Nucleus accumbens (tissue), 56 donors: ENCODE results near the gene MYH9.
"Not testable (repeated sequence)": the region's sequence is repeated elsewhere in the genome, so short reads cannot be mapped to it uniquely, and the experiment has no call there.

Experiments used
- DNase-seq, 56 donors: peaks; one replicate each; lab custom pipeline; 2025; lab: John Stamatoyannopoulos, UW

Gene MYH9

DNA sequence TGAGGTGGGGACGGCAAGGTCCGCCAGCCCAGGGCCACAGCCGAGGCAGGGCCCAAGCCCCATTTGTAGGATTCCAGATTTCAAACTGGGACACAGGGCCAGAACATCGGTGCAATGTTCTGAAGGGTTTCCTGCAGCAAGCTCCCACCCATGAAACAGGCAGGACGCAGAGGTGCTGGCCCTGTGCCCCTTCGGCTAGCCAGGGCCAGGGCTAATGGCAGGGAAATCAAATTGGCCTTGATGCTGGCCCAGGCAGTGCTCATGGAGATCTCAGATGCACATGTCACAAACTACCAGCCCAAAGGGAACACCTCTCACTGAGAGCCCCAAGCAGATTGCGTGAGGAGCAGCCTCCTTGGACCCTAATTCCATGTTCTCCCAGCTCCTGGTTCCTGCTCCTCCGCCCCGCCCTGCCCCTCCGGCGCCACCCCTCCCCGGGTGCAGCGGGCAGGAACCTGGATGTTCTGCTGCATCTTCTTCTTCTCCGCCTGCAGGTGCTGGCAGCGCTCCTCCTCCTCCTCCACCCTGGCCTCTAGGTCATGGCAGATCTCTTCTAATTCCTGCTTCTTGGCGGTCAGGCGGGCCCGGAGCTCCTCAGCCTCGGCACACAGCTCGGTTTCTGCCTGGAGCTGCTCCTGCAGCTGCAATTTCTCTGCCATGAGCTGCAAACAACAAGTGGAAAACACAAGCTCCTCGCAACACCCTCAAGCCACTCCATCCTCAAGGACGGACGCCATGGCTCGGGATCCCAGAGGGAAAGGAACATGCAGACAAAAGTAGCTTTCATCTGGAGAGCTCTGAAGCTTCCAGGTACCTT, 87.2 kb downstream of the MYH9 start:
- DNase-seq: no peak

DNA sequence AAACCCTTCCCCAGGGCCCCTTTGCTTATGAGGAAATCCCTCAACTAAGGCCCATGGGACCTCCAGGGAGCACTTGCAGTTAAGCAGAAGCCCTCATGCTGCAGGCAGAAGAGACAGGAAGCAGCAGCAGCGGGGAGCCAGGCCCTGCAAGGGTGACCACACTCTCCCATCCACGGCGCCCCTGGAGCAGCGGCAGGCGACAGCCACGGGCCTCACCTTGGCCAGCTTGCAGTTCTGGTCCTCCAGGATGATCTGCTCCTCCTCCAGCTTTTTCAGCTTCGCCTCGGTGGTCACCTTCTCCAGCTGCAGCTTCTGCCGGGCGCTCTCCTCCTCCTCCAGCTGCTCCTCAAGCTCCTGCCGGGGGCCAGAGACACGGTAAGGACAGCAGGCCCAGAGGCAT, 87.9 kb downstream of the MYH9 start:
- DNase-seq: no peak

DNA sequence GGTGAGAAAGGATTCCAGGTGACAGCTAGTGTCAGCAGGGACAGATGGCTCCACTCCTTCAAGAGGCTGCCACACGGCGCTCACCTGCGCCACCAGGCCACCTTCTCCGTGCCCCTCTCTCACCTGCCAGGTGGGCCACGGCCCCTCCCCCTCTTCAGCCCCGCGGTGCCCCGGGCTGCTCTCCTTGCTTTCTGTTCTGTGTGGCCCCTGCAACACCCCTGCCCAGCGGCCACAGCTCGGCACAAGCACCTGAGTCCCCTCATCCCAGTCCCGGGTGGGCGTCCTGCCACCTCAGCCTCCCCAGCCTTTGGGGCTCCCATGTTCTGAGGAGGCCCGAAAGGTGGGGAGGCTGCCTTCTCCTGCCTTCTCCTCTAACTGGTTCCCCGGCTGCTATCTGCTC, 88.5 kb downstream of the MYH9 start:
- DNase-seq: no peak

DNA sequence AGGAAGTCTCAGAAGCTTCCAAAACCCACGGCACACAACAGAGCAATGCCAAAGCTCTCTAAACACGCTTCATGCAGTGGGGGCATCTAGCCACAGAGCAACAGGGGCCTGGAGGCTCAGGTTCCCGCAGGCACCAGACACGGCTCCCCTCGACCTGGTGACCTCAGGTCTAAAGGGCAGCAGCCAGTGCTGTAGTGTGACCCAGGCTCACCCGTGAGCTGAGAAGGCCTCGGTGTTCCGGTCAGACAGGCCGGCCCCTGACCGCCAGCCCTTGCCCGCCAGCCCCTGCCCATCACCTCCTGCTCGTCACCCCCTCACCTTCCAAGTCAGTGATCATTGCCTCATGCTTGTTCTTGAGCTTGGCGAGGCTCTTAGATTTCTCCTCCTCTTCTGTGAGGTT, 89.2 kb downstream of the MYH9 start:
- no peak for DNase-seq

DNA sequence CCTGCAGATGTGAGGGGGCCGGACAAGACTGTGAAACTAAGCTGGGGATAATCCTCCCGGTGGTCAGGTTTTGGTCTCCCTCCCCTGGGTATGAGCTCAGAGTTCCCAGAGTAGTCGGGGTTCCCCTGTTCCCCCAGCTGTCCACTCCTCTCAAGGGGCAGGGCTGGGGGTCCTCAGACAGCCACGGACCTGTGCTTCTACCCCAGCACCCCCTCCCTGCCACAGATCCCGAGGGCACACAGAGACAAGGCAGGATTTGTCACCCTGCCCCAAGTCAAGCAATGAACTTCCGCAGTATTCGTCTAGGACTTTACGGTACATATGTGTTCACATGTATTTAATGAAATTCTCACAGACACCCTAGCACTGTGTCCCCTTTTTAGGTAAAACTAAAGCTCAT, 89.6 kb downstream of the MYH9 start:
- DNase-seq: no peak

DNA sequence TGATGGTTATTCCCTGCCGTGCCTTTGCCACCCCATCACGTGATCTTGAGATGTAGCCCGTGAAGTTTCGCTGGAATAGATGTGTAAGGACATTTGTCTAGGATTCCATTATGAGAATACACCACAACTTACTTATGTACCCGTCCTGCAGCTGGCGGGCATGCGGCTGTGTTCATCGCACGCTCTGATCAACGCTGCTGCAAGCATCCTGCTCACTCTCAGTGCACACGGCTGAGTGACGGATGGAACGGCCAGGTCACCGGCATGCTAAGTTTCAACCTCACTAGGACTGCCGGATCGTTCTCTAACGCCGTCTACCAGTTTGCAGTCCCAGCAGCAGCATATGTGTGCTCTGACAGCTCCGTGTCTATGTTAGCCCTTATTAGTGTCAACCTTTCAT, 90.2 kb downstream of the MYH9 start:
- DNase-seq: no peak

DNA sequence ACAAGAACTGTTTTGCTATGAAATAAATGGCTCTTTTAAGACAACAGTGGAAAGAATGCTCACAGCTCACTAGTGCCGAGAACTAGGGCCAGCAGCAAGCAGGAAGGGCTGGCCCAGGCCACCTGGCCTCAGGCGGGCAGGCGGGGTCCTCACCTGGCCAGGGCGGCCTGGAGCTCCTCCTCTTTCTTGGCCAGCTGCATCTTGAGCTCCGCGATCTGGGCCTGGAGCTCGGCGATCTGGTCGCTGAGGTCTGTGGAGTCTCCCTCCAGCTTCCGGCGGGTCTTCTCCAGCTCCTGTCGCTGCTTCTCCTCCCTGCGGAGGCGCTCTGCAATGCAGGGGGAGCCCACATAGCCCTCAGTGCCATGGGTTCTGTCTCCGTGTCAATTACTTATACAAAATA, 91.1 kb downstream of the MYH9 start:
- no peak for DNase-seq

DNA sequence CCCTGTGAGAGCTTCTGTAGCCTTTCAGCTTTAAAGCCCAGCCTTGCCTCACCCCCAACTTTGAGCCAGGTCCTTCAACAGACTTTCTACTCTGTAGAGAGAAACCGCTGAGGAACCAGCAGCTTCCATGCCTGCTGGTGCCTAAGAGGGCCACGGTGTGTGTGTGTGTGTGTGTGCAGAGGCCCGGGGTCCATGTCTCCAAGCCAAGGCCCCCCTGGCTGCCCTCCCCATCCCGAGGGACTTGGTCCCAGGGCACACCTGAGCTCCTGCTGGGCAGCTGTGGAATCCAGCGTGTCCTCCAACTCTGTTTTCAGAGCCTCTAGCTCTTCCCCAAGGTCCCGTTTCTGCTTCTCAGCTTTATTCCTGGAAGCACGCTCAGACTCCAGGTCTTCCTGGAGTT, 92.5 kb downstream of the MYH9 start:
- DNase-seq: no peak

DNA sequence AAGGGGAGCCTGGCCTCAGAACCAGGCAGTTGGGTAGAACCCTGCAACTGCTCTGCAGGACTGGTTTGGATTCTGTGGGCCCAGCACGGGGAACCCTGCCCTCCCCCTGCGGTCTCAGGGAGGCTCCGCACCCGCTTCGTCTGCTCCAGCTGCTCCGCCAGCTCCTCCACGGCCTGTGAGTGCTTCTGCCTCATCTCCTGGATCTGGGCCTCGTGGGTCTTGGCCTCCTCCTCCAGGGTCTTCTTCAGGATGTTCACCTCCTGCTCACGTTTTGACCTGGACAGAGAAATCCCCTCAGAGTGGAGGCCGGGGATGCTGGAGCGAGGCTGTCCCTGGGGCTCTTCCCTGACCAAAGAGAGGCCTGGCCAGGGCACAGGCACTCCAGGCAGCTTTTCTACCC, 93.0 kb downstream of the MYH9 start:
- no peak for DNase-seq

DNA sequence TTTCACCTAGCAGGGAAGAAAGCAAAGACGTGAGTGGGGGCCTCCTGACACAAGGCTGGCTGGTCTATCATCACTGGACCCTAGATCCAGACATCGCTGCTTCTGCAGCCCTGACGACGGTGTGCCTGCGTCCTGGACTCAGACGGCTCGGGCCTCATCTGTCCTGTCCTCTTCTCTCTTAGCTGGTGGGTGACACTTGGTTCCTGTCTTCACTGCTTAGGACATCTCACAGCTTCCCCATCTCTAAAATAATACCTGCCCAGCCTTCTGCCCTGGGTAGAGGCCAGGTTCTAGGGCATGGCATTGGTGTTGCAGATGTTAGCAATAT, 93.5 kb downstream of the MYH9 start:
- DNase-seq: no peak

DNA sequence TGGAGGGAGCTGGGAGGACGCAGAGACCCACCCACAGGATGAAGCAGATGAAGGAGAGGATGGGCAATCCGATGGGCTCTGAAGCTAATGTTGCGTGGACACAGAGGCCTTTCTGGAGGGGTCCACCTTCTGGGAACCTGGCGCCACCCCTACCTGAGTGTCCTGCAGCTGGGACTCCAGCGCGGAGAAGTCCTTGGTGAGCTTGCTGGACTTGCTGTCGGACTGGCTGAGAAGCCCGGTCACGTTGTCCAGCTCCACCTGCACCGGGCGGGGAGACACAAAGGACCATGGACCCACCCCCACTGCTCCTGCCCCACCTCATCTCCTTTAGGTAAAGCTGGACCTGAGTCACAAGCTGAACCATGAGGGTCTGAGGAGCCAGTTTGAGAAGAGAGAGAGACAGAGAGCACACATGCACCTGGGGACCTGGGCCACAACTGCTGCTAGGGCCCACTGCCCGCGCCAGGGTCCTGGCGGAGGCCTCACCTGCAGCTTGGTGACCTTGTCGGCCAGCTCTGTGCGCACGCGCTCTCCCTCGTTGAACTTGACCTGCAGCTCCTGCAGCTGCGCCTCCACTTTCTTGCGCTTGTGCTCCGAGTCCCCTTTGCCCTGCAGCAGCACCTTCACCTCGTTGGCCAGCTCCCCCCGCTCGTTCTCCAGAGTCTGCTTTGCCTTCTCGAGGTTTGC, 94.0 kb downstream of the MYH9 start:
- no peak for DNase-seq

DNA sequence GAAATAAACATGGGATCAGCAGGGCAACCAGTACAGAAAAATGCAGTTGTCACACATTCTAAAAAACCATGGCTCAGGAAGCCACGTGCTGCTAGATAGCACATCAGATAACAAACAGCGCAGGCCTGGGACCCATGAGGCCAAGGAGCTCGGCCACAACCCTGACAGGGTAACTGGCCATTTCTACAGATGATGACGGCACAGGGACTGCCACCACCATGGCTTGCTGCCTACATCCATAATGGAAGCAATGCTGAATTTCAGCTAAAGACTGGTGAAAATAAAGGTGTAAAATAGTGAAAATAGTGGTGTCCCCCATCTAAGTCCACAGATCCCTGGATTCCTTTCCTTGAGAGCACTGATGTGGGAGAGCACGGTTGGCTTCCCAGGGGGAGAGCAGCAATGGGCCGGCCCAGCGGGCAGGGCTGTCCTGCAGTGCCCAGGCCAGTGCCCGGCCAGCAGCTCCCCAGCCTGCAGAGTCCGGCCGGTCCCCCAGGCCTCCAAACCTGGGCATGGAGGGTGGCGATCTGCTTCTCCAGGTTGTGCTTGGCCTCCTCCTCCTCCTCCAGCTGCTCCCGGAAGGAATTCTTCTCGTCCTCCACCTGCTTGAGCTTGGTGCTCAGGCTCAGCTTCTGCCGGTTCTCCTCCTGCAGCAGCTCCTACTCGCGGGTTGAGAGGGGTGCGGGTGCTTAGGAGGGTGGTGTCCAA, 94.8 kb downstream of the MYH9 start:
- no peak for DNase-seq

DNA sequence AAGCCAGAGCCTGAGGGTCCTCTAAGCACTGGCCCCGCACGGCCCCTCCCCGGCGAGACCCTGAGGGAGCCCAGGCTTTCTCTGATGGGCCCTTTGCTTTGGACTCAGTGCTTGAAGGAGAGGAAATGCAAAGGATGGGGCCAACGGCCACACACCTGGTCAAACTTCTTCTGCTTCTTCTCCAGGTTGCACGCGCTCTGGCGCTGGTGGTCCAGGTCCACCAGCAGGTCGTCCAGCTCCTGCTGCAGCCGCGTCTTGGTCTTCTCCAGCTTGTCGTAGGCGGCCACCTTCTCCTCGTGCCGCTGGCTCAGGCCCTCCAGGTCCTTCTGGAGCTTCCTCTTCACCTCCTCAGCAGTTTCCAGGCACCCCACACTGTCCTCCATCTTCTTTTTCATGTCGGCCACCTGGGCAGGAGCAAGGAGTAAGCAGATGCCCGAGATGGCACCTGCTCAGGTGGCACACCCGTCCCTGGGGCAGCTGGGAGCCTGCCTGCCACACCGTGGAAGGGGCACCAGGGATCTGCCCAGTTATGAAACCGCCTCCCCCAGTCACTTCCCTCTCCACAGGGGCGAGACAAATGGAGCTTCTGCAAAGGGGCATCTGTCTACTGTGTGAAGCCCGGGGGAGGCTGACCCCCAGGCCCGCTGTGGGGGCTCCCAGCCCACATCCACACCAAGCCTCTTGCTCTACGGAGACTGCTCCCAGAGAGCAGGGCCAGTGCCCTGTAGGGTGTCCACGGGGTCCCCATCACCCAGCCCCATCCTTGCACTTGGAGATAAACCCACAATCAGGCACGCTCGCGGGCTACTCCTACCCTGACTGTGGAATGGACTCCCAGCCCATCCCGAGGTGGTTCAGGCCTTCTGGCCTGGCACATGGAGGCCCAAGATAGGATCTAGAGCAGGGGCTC, 95.7 kb downstream of the MYH9 start:
- no peak for DNase-seq

DNA sequence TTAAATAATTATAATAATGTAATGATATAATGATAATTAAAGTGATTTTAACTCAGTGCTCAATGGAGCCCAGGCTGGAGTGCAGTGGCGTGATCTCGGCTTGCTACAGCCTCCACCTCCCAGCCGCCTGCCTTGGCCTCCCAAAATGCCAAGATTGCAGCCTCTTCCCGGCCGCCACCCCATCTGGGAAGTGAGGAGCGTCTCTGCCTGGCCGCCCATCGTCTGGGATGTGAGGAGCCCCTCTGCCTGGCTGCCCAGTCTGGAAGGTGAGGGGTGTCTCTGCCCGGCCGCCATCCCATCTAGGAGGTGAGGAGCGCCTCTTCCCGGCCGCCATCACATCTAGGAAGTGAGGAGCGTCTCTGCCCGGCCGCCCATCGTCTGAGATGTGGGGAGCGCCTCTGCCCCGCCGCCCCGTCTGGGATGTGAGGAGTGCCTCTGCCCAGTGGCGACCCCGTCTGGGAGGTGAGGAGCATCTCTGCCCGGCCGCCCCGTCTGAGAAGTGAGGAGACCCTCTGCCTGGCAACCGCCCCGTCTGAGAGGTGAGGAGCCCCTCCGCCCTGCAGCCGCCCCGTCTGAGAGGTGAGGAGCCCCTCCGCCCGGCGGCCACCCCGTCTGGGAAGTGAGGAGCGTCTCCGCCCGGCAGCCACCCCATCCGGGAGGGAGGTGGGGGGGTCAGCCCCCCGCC, 97.2 kb downstream of the MYH9 start:
- DNase-seq: not testable (repeated sequence)

DNA sequence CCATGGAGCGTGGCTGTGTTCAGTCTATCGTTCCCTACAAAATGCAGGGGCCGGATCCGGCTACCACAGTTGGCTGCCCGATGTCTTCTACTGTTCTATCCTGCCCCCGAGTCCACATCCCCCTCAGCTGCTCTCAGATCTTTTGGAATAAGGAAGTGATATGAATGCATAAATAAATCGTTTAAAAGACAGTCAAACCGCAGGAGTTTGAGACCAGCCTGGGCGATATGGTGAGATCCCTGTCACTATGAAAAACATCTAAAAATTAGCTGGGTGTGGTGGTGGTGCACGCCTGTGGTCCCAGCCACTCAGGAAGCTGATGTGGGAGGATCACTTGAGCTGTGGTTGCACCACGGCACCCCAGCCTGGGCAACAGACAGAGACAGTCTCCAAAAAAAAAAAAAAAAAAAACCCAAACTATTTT, 97.8 kb downstream of the MYH9 start:
- not testable (repeated sequence) for DNase-seq

DNA sequence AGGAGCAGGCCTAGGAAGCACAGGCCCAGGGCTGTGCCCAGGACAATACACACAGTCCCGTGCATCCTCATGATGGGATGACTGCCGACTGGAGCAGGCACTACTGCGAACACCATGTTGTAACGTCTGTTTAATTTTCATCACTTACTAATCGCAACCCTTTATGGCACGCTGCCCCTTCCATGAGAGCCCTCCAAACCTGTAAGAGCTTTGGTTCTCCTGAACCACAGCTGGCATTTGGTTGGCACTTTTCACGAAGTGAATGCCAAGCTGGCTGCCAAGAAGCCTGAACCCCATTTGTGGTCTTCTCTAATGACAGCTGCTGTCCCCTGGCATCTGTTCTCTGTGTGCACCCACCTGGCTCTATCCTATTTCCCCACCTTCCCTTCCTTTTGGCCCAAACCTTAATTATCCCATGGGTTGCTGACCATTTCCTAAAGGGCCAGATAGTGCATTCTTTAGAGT, 98.3 kb downstream of the MYH9 start:
- no peak for DNase-seq

DNA sequence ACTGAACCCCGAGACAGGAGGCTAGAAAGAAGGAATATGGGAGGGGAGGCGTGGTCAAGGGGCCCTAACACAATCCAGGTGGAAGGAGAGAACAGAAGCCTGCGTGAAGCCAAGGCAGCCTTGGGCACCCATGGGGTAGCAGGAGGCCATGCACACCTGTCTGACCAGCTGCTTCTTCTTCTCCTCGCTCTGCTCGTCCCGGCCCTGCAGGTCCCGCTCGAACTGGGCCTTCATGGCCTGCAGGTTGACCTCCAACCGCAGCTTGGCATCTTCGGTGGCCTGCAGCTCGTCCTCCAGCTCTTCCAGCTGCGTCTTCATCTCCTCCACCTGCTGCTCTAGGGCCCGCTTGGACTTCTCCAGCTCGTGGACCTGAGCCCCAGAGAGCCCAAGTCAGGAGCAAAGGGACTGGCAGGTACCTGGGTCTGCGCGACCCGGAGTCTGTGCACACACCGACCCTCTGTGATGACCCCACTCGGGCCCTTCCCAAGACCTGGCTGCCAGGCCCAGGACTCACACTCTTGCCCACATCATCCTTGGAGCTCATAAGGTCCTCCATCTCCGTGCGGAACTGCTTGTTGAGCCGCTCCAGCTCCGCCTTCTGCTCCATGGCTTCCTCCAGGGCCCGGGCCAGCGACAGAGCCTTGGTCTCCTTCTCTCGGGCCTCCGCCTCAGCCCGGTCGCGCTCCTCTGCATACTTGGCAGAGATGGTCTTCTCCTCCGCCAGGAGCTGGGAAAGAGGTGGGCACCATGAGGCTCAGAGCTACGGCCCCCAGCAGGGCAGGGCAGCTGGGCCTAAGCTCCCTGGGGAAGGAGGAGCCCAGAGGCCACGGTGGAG, 99.0 kb downstream of the MYH9 start:
- DNase-seq: no peak

DNA sequence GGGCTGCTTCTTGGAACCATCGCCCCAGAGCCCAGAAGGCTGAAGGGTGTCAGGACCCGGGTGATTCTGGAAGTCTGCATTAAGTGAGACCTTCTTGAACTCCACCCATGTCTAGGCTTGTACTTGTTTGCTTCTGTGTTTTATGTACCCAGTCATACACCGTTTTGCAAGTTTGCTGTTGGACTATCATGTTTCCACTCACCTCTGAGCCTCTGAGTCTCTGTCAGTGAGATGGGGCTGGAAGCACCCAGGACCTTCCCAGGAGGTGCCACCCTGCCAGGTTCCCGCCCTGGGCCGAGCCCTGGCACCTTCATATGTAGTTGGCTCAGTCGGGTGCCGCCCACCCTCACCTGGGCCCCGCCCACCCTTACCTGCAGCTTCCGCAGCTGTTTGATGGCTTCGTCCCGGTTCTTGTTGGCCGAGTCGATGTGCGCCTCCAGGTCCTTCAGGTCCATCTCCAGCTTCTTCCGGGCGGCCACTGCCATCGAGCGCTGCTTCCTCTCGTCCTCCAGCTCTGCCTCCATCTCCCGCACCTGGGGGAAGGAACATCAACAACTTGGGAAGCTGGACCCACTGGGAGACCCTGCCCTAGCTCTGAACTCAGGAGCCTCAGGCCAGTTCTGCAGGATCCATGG, 99.8 kb downstream of the MYH9 start:
- DNase-seq: no peak
